OCI-LY3 (cell line): ENCODE measurements around the gene CDC42BPA.

Experiments
- H2AFZ ChIP-seq: fragments of 200-600, 300-600 bp; shearing (Covaris generic); 2 replicates; pipeline ENCODE4 v1.6.0; 2014; ENCODE audit warnings: antibody characterized with exemption, low read depth, low read length
- H3K27ac ChIP-seq: fragments of 200-600, 300-600 bp; sonication (generic); 2 replicates; pipeline ENCODE4 v1.5.1; 2014; ENCODE audit warnings: mild to moderate bottlenecking, low read length, moderate library complexity, mixed read lengths
- H3K27me3 ChIP-seq: fragments of 200-600, 300-600 bp; sonication (generic); 2 replicates; pipeline ENCODE4 v1.6.1; 2014; ENCODE audit warnings: low read depth, low read length, mixed read lengths
- H3K36me3 ChIP-seq: fragments of 200-600, 300-600 bp; sonication (generic); replicated peaks from 2 replicates; pipeline ENCODE3; 2014; ENCODE audit warnings: low read depth, low read length, mixed read lengths
- H3K4me1 ChIP-seq: fragments of 300-600, 200-600 bp; sonication (generic); 2 replicates; pipeline ENCODE4 v1.6.1; 2014; ENCODE audit warnings: low read length, mixed read lengths
- H3K4me2 ChIP-seq: fragments of 200-600, 300-600 bp; sonication (generic); 2 replicates; pipeline ENCODE4 v1.6.1; 2014; ENCODE audit warnings: low read length, mixed read lengths
- H3K4me3 ChIP-seq: fragments of 300-600, 200-600 bp; sonication (generic); 2 replicates; pipeline ENCODE4 v1.5.1; 2014; ENCODE audit warnings: antibody characterized with exemption, mild to moderate bottlenecking, low read length, moderate library complexity
- H3K79me2 ChIP-seq: fragments of 300-600, 200-600 bp; shearing (Covaris generic); 2 replicates; pipeline ENCODE4 v1.6.1; 2014; ENCODE audit warnings: mild to moderate bottlenecking, low read length, mixed read lengths
- H3K9ac ChIP-seq: fragments of 300-600, 200-600 bp; shearing (Covaris generic); 2 replicates; pipeline ENCODE4 v1.6.0; 2014; ENCODE audit warnings: mild to moderate bottlenecking, low read length, moderate library complexity
- H3K9me3 ChIP-seq: fragments of 200-600, 300-600 bp; shearing (Covaris generic); 2 replicates; pipeline ENCODE4 v1.6.1; 2014; ENCODE audit warnings: low read length, mixed read lengths; ENCODE audit not compliant: insufficient read depth
- H4K20me1 ChIP-seq: fragments of 200-600, 300-600 bp; sonication (generic); 2 replicates; pipeline ENCODE4 v1.6.1; 2016; ENCODE audit warnings: low read length, mixed read lengths; ENCODE audit not compliant: insufficient read depth
- EZH2phosphoT487 ChIP-seq: fragments of 200-600 bp; shearing (Covaris generic); IDR thresholded peaks from 2 replicates; pipeline ENCODE4 v1.6.1; 2018; ENCODE audit warnings: antibody characterized with exemption, mixed run types, low read depth
- TF ChIP-seq, protein P1 (sequence below): fragments of 200-600, 300-600 bp; sonication (generic); IDR thresholded peaks from 2 replicates; pipeline ENCODE4 v1.5.1; 2014; ENCODE audit warnings: antibody characterized with exemption, low read length, low read depth

Gene CDC42BPA

DNA sequence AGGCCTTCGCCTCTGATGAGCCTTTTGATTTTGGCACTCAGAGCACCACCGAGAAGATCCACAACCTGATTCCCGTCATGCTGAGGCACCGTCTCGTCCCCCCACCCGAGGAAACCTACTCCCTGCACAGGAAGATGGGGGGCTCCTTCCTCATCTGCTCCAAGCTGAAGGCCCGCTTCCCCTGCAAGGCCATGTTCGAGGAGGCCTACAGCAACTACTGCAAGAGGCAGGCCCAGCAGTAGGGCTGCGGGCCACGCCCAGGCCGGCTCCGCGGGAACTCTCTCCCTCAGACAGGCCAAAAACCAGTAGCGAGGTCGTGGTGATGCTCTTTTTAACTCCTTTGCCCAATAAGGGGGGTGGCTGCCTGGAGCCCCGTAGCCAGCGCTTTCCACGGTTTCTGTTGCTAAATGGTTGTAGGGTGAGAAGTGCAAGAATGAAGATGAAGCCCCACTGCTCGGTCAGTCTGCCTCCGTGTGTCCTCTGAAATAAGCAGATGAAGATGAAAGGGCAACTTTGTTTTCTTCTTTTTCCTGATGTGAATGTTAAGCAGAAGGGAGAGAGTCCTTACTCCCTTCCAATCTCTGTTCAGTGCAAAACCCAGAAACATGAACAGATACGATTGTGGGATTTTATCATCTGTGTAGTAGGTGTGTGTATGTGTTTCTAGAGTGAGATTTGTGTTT is 331.7 kb downstream of the CDC42BPA start:
- Histone ChIP-seq H3K9ac (no peak overlapping the region), H3K4me3 (no peak overlapping the region), H3K27me3 (no peaks in the 10 kb centered on the region), H3K36me3 (no peaks in the 10 kb centered on the region), H3K9me3 (no peaks in the 10 kb centered on the region), H3K4me2 (no peak overlapping the region), H3K27ac (no peak overlapping the region), H3K4me1 (peaks cover 14% of the 10 kb centered on the region), H4K20me1 (no peaks in the 10 kb centered on the region), H3K79me2 (no peaks in the 10 kb centered on the region), H2AFZ (no peak overlapping the region)
- TF ChIP-seq, protein P1, sequence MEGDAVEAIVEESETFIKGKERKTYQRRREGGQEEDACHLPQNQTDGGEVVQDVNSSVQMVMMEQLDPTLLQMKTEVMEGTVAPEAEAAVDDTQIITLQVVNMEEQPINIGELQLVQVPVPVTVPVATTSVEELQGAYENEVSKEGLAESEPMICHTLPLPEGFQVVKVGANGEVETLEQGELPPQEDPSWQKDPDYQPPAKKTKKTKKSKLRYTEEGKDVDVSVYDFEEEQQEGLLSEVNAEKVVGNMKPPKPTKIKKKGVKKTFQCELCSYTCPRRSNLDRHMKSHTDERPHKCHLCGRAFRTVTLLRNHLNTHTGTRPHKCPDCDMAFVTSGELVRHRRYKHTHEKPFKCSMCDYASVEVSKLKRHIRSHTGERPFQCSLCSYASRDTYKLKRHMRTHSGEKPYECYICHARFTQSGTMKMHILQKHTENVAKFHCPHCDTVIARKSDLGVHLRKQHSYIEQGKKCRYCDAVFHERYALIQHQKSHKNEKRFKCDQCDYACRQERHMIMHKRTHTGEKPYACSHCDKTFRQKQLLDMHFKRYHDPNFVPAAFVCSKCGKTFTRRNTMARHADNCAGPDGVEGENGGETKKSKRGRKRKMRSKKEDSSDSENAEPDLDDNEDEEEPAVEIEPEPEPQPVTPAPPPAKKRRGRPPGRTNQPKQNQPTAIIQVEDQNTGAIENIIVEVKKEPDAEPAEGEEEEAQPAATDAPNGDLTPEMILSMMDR, result no peak
- no peak for TF ChIP-seq EZH2phosphoT487

DNA sequence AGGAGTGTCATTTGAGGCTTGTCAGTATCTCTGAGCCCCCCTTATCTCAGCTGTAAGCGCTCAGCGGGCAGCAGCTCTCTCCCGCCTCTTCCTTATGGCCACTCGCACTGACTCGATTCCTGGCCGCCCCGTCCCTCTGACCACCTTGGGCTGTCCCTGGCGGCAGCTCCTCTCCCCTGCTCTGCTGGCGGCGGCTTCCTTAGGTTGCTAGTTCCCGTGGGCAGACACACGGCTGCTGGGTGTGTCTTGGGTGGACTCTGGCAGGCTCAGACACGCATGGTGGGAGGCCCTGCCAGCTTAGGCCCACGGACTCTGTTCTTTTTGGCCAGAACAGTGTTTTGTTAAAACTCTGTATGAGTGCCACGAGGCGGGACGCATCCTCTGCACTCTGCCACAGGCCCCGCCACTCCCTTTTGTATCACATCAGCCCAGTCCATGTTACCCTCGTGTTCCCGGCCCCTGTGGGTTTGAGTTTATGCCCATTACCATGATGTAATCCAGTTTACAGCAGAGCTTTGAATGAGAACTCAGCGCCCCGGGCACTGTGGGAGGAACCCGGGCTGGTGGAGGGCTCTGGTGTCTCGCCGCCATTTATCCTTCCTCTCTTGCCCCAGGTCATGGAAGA is 332.3 kb downstream of the CDC42BPA start:
- no peaks in the 10 kb centered on the region for H3K9me3 ChIP-seq
- no peak overlapping the region for H3K27ac ChIP-seq
- TF ChIP-seq, protein P1, result no peak
- TF ChIP-seq EZH2phosphoT487, result no peak
- peaks cover 14% of the 10 kb centered on the region for H3K4me1 ChIP-seq
- H3K27me3 ChIP-seq, result no peaks in the 10 kb centered on the region
- no peak overlapping the region for H3K4me3 ChIP-seq
- H3K79me2 ChIP-seq, result no peaks in the 10 kb centered on the region
- H3K9ac ChIP-seq, result no peak overlapping the region
- no peak overlapping the region for H2AFZ ChIP-seq
- no peaks in the 10 kb centered on the region for H4K20me1 ChIP-seq
- H3K4me2 ChIP-seq, result no peak overlapping the region
- no peaks in the 10 kb centered on the region for H3K36me3 ChIP-seq

DNA sequence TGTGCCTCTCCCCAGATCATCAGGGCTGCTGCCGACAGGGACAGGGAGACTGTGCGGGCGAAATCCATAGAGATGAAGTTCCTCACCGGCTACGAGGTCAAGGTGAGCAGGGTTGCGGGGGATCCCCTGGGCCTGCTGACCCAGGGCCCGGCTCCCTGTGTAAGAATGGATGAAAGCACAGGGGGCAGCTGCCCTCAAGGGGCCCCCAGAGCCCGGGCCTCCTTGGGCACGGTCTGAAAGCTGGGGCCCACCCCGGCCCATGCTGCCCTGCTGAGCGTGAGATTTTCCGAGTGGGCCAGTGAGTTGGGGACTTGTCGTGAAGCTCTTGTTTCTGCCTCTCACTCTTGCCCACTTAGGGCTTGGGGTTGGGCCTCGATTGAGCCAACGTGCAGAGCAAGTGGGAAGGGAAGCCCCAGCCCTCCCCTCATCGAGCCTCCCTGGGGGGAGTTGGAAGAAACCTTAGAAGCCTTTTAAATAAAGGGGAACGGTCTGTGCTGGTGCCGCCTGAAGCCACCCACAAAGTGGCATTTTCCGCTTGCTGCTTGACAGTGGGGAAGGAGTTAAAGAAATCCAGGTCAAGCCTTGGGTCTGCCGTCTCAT is 333.0 kb downstream of the CDC42BPA start:
- Histone ChIP-seq H3K27me3 (no peaks in the 10 kb centered on the region), H3K27ac (no peak overlapping the region), H3K9ac (no peak overlapping the region), H3K9me3 (no peaks in the 10 kb centered on the region), H3K4me2 (no peak overlapping the region), H3K36me3 (no peaks in the 10 kb centered on the region), H3K4me3 (no peak overlapping the region), H4K20me1 (no peaks in the 10 kb centered on the region), H3K79me2 (no peaks in the 10 kb centered on the region), H3K4me1 (peaks cover 10% of the 10 kb centered on the region), H2AFZ (no peak overlapping the region)
- TF ChIP-seq, protein P1, result no peak
- no peak for TF ChIP-seq EZH2phosphoT487

DNA sequence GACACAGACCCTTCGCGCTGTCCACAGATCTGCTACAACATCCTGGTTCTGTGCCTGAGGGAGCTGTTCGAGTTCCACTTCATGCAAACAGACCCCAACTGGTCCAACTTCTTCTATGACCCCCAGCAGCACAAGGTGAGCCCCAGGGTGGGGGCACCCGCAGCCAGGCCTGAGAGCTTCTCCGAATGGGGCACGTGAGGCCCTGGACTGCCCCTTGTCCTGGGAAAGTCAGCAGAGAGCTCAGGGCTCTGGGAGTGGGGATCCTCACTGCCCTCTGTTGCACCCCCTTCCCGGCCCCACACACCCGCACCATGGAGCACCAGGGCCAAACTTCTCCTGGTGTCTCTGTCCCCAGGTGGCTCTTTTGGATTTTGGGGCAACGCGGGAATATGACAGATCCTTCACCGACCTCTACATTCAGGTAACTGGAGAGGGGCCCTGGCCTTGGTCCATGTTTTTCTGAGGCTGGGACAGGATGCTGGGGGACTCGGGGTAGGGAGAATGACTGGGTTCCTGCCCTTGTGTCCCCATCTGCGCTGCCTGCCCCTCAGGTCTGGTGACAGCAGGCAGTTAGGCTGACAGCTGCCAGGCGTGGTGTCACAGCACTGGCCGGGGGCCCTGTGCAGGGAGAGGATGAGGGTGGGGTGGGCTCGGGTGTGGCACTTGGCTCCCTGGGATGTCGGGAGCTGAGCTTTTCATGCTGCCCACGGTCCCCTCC is 333.6 kb downstream of the CDC42BPA start:
- no peak overlapping the region for H3K9ac ChIP-seq
- no peaks in the 10 kb centered on the region for H3K27me3 ChIP-seq
- H2AFZ ChIP-seq, result no peak overlapping the region
- no peak overlapping the region for H3K27ac ChIP-seq
- no peak overlapping the region for H3K4me2 ChIP-seq
- TF ChIP-seq, protein P1, result no peak
- TF ChIP-seq EZH2phosphoT487, result no peak
- peaks cover 4% of the 10 kb centered on the region for H3K4me1 ChIP-seq
- H3K4me3 ChIP-seq, result no peak overlapping the region
- H3K9me3 ChIP-seq, result no peaks in the 10 kb centered on the region
- H3K79me2 ChIP-seq, result no peaks in the 10 kb centered on the region
- H4K20me1 ChIP-seq, result no peaks in the 10 kb centered on the region
- H3K36me3 ChIP-seq, result no peaks in the 10 kb centered on the region
